ENCODE data around the gene MUC6.

- TF ChIP-seq CTCF (IDR thresholded peaks at IDR 0.05): no peak
- TF ChIP-seq PBX3 (IDR thresholded peaks at IDR 0.05): no peak
- TF ChIP-seq RAD21 (IDR thresholded peaks at IDR 0.05; ENCODE audit: low read length): no peak
- no peak for TF ChIP-seq NFIC (IDR thresholded peaks at IDR 0.05; ENCODE audit: borderline replicate concordance)
- no peak for TF ChIP-seq SIN3A (IDR thresholded peaks at IDR 0.05; ENCODE audit: borderline replicate concordance, low read depth, low read length)
- no peak for TF ChIP-seq MEF2A (IDR thresholded peaks at IDR 0.05; ENCODE audit: borderline replicate concordance, low read depth)
- no peak for TF ChIP-seq RFX5 (IDR thresholded peaks at IDR 0.05; ENCODE audit: low read length)
- TF ChIP-seq NRF1 (IDR thresholded peaks at IDR 0.05; ENCODE audit: low read depth, low read length): no peak
- no peak for TF ChIP-seq JUND (IDR thresholded peaks at IDR 0.05)
- no peak for TF ChIP-seq SMC3 (IDR thresholded peaks at IDR 0.05; ENCODE audit: low read depth, low read length)
- TF ChIP-seq YY1 (IDR thresholded peaks at IDR 0.05; ENCODE audit: low read depth): no peak
- TF ChIP-seq MAX (IDR thresholded peaks at IDR 0.05; ENCODE audit: low read depth): no peak
- TF ChIP-seq MXI1 (IDR thresholded peaks at IDR 0.05; ENCODE audit: low read depth, low read length): no peak
- no peak for TF ChIP-seq ELF1 (IDR thresholded peaks at IDR 0.05)
Observed at GRCh38 chr11:971092-971690, 65.3 kb downstream of the MUC6 start.

Data from SK-N-SH (cell line).